Right kidney (tissue), 9 donors: Measurements from ENCODE around the gene C17orf75.
"Not testable (repeated sequence)": the region's sequence is repeated elsewhere in the genome, so short reads cannot be mapped to it uniquely, and the experiment has no call there.

Source experiments
- DNase-seq: peaks from one replicate; pipeline ENCODE4 v3.0.0-alpha.2; 2016
- long read RNA-seq, 8 donors: transcript quantifications; one replicate each; lab custom pipeline, GENCODE V29; 2026

The C17orf75 gene
- long read RNA-seq, donor 1, partial matches to known transcripts, result 292 of 311 reads
- long read RNA-seq, donor 1, other reads (novel, unspliced or antisense), result 13 of 311 reads
- long read RNA-seq, donor 2, partial matches to known transcripts, result 37 of 68 reads
- long read RNA-seq, donor 2, other reads (novel, unspliced or antisense), result 28 of 68 reads
- long read RNA-seq, donor 3, partial matches to known transcripts, result 0 of 4 reads
- long read RNA-seq, donor 3, other reads (novel, unspliced or antisense), result 0 of 4 reads
- long read RNA-seq, donor 4, partial matches to known transcripts, result 0 of 5 reads
- long read RNA-seq, donor 4, other reads (novel, unspliced or antisense), result 0 of 5 reads
- long read RNA-seq, donor 5, transcript C17orf75-202 (10 exons, 1,642 nt), result major isoform, 12 of 13 reads
- long read RNA-seq, donor 5, partial matches to known transcripts, result 0 of 13 reads
- long read RNA-seq, donor 5, other reads (novel, unspliced or antisense), result 0 of 13 reads
- long read RNA-seq, donor 6, transcript C17orf75-202 (10 exons, 1,642 nt), result major isoform, 9 of 10 reads
- long read RNA-seq, donor 6, partial matches to known transcripts, result 0 of 10 reads
- long read RNA-seq, donor 6, other reads (novel, unspliced or antisense), result 0 of 10 reads
- long read RNA-seq, donor 7, result 0 reads
- long read RNA-seq, donor 8, partial matches to known transcripts, result 0 of 6 reads
- long read RNA-seq, donor 8, other reads (novel, unspliced or antisense), result 0 of 6 reads

- peak; percentile 89 for DNase-seq
Observed at GRCh38 chr17:32341857-32342602, at the start of gene C17orf75. Gene C17orf75 (minus strand): TSS chr17:32342173. CDS start chr17:32342139, 34 bp downstream.

- DNase-seq, result no peak
Observed at GRCh38 chr17:32388613-32389459, 46.9 kb upstream of the C17orf75 start.

GRCh38 chr17:32388128-32388527 lies 46.2 kb upstream of the C17orf75 start:
- DNase-seq, result not testable (repeated sequence)

GRCh38 chr17:32386844-32387243 lies 44.9 kb upstream of the C17orf75 start:
- no peak for DNase-seq

GRCh38 chr17:32385971-32386370 lies 44.0 kb upstream of the C17orf75 start:
- DNase-seq, result no peak

- no peak for DNase-seq
Observed at GRCh38 chr17:32385121-32385520, 43.1 kb upstream of the C17orf75 start.

GRCh38 chr17:32383926-32384434 lies 42.0 kb upstream of the C17orf75 start:
- DNase-seq, result no peak

- DNase-seq, result no peak
Observed at GRCh38 chr17:32382526-32383223, 40.7 kb upstream of the C17orf75 start.

GRCh38 chr17:32370426-32370825 lies 28.5 kb upstream of the C17orf75 start:
- DNase-seq, result no peak

- no peak for DNase-seq
Observed at GRCh38 chr17:32361270-32361669, 19.3 kb upstream of the C17orf75 start.

- DNase-seq, result no peak
Observed at GRCh38 chr17:32357615-32358014, 15.6 kb upstream of the C17orf75 start.

GRCh38 chr17:32356750-32357149 lies 14.8 kb upstream of the C17orf75 start:
- no peak for DNase-seq

GRCh38 chr17:32356378-32356743 lies 14.4 kb upstream of the C17orf75 start:
- DNase-seq, result no peak

- no peak for DNase-seq
Observed at GRCh38 chr17:32355649-32356377, 13.8 kb upstream of the C17orf75 start.

GRCh38 chr17:32352734-32353133 lies 10.8 kb upstream of the C17orf75 start:
- not testable (repeated sequence) for DNase-seq

GRCh38 chr17:32350666-32351418 lies 8.9 kb upstream of the C17orf75 start:
- DNase-seq, result no peak

GRCh38 chr17:32349854-32350665 lies 8.1 kb upstream of the C17orf75 start, which contains the start of gene ZNF207:
Gene ZNF207 (plus strand): TSS chr17:32350157. CDS start chr17:32350286, 129 bp downstream.
- peak; percentile 94 for DNase-seq

- DNase-seq, result no peak
Observed at GRCh38 chr17:32349503-32349853, 7.5 kb upstream of the C17orf75 start.

GRCh38 chr17:32348483-32348800 lies 6.5 kb upstream of the C17orf75 start:
- no peak for DNase-seq
